Measurements from ENCODE around the gene CPNE7.
"Not testable (repeated sequence)": the region's sequence is repeated elsewhere in the genome, so short reads cannot be mapped to it uniquely, and the experiment has no call there.

The CPNE7 gene

GRCh38 chr16:89621136-89621697 is 45.7 kb downstream of the CPNE7 start:
- no peak for DNase-seq (ENCODE audit: low read depth in 2 of 2, low spot score in 1 of 2)

DNA sequence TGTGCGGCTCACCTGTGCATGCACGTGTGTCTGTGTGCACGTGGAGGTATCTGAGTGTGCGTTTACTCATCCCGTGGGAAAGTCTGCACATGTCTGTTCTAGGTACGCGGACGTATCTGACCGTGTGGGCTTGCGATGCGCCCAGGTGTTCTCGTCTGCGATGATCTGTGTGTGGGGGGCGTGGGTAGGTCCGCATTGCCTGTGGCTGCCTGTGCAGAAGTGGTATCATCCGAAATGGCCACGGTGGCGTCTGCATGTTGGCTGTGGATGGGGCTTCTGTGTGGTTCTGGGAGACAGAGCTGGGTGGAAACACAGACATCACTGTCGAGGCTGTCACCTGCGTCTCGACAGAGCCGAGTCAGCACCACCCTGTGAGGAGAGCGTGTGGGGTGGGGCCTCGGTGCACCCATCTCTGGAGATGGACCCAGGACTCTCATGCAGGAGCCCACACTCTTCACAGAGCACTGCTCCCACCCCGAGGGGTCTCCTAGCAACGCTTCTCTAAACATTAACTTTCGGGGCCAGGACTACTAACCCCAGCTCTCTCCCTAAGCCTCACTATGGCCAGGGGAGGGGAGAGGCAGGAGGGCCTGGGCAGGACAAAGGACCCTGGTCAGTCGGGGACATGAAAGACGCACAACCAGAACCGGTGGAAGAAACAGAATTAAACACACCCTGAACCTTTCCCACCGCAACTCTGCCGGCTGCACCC is 46.3 kb downstream of the CPNE7 start:
- no peak for DNase-seq (ENCODE audit: low read depth in 2 of 2, low spot score in 1 of 2)

DNA sequence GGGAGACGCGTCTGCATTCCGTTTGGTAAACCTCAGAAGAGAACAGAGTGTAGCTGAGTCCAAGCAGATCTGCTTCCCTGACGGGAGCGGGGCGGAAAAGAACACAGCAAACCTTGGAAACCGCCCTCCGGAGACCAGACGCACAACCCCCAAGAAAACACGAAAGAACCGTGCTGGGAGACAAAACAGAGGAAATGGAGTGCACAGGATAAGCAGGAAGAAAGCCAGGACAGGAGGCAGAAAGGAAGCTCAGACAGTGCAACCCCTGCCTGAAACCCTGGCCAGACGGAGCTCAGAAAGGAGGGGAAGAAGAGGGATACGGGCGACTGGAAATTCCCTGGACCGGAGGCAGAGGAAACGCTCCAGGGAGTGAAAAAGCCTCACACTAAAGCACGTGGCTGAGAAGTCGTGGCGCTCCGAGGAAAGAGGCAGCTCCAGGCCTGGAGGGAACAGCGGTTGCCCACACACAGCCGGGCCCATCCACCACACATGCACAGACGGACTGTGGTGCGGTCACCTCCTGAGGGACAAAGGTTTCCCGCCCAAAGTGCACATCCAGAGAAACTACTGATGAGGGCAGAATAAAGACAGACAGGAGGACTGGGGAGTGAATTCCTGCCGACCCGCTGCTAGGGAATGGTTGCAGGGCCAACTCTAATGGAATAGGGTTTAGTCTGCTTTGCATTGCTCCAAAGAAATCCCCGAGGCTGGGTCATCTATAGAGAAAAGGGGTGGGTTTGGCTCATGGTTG is 48.1 kb downstream of the CPNE7 start:
- DNase-seq (ENCODE audit: low read depth in 2 of 2, low spot score in 1 of 2), result no peak

DNA sequence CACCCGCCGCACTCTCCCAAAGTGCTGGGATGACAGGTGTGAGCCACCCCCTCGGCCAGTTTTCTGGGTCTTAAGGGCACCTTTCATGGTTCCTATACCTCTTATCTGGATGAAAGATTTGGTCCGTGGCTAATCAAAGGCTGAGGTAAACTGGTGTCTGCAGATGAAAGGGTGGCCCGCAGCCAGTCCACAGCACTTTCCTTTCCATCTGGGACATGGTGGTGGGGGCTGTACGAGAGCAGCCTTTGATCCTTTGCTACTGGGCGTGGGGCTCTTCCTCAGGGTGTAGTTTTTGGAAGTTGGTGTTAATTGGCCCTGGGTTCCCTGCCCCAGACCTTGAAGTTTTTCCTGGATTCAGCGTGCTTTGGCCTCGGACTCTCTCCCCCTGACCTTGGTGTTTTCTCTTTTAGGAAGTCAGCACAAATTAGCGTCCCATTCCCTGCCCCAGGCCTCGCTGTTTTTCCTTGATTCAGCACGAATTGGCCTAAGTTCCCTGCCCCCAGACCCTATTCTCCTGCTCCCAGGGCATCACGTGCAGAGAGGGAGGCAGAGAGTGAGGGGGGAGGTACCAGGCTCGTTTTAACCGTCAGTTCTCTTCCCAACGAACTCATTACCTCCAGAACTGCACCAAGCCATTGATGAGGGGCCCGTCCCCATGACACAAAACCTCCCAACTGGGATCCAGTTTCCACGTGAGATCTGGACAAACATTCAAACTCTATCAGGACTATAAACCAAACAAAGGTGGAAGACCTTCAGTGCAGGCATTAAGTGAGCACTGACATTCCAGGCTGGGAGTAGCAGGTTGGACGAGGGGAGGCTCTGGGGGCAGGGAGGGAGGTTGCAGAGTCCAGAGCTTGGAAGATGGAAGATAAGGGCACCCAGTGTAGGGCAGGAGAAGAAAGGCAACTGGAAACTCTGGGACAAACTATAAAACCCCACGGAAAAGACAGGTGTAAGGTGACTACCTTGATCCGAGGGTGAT is 49.5 kb downstream of the CPNE7 start:
- DNase-seq (ENCODE audit: low read depth in 2 of 2, low spot score in 1 of 2), result no peak

GRCh38 chr16:89629827-89630610 is 54.5 kb downstream of the CPNE7 start:
- DNase-seq (ENCODE audit: low read depth in 2 of 2, low spot score in 1 of 2), result no peak

DNA sequence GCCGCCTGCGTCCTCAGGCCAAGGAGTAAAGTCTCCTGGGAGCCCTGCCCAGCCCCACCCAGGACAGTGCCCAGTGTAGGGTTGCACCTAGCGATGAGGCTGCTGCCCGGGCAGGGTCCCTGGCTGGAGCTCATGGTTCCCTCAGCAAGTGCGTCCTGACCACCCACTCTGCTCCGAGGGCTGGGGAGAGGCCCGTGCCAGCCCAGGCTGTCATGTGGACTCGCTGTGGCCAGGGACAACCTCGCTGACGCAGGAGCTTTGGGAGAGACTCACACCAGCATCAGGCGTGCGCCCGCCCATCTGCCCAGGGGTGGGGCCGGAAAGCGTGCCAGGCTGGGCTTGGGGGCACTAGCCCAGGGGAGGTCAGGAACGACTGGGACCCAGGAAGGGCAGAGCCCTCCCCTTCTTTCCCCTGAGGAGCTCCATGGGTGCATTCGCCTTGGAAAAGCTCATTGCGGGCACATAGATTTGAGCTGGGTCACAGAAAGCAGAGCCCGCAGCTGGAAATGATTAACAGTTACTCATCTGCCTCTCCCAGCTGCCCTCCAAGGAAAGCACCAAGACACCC is 57.6 kb downstream of the CPNE7 start:
- no peak for DNase-seq (ENCODE audit: low read depth in 2 of 2, low spot score in 1 of 2)

DNA sequence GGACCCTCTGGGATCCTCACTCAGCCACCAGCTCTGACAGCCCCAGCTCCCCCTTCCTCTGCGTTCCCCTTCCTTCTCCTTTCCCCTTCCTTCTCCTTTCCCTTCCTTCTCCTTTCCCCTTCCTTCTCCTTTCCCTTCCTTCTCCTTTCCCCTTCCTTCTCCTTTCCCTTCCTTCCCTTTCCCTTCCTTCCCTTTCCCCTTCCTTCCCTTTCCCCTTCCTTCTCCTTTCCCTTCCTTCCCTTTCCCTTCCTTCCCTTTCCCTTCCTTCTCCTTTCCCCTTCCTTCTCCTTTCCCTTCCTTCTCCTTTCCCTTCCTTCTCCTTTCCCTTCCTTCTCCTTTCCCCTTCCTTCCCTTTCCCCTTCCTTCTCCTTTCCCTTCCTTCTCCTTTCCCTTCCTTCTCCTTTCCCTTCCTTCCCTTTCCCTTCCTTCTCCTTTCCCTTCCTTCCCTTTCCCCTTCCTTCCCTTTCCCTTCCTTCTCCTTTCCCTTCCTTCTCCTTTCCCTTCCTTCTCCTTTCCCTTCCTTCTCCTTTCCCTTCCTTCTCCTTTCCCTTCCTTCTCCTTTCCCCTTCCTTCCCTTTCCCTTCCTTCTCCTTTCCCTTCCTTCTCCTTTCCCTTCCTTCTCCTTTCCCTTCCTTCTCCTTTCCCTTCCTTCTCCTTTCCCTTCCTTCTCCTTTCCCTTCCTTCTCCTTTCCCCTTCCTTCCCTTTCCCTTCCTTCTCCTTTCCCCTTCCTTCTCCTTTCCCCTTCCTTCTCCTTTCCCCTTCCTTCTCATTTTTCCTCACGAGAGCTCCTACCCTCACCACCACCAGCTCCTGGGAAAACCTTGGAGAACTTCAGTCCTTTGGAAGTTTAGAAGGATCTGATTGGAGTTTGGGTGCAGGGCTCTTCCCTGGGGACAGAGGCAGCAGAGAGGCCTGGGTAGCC is 59.2 kb downstream of the CPNE7 start:
- DNase-seq (ENCODE audit: low read depth in 2 of 2, low spot score in 1 of 2), result not testable (repeated sequence)

GRCh38 chr16:89636663-89637062 is 61.1 kb downstream of the CPNE7 start:
- no peak for DNase-seq (ENCODE audit: low read depth in 2 of 2, low spot score in 1 of 2)

GRCh38 chr16:89637379-89637778 is 61.8 kb downstream of the CPNE7 start:
- no peak for DNase-seq (ENCODE audit: low read depth in 2 of 2, low spot score in 1 of 2)

GRCh38 chr16:89638455-89638854 is 62.9 kb downstream of the CPNE7 start:
- DNase-seq (ENCODE audit: low read depth in 2 of 2, low spot score in 1 of 2), result no peak

DNA sequence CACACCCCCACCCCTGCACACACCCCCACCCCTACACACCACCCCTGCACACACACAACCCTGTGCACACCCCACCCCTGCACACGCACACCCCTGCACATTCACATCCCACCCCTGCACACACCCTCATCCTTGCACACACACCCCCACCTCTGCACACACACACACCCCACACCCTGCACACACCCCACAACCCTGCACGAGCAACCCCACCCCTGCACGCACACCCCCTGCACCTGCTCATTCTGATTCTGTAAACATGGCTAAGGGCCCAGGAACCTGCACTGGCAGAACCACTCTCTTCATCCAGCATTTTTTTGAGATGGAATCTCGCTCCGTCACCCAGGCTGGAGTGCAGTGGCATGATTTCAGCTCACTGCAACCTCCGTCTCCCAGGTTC is 63.8 kb downstream of the CPNE7 start:
- DNase-seq (ENCODE audit: low read depth in 2 of 2, low spot score in 1 of 2), result no peak

DNA sequence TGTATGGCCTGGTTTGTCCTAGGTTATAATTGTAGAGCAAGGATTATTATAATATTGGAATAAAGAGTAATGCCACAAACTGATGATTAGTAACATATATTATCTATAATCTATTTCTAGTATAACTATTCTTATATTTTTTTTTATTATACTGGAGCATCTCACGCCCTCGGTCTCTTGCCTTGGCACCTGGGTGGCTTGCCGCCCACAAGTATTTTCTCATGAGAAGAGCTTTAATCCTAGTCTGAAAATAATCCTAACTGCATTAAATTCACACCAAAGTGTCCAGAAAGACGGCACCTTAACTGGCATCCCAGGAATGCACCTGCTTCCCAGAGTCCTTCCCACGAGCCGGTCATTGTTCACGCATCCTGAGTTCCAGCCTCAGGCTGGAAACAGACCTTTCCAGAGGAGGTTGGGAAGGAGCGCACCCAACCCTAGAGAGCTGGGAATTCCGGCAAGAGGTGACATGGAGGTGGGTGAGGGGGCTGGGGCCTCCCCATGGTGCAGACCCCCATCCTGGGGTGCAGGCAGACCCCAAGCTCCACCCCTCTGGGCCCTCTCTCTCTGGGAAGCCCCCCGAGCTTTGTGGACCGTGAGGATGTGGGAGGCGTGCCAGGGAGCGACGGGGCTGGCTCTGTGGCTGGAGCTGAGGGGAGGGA is 66.0 kb downstream of the CPNE7 start:
- no peak for DNase-seq (ENCODE audit: low read depth in 2 of 2, low spot score in 1 of 2)

DNA sequence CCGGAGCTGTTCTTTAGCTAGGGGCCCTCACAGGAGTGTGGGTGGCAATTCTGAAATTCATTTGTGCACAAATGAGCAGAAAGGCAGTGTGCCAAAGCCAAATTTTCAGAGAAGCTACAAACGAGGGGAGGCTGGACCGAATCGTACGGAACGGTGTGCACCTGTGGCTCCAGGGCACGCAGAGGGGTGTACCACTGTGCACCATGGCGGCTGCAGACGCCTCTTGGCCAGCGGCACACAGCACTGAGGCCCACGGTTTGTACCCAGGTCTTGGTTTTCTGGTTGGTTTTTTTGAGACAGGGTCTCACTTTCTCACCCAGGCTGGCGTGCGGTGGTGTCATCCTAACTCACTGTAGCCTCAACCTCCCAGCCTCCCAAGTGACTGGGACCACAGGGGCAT is 67.0 kb downstream of the CPNE7 start:
- no peak for DNase-seq (ENCODE audit: low read depth in 2 of 2, low spot score in 1 of 2)

- no peak for DNase-seq (ENCODE audit: low read depth in 2 of 2, low spot score in 1 of 2)
These were observed 68.3 kb downstream of the CPNE7 start for GRCh38 chr16:89643769-89644300.

GRCh38 chr16:89645122-89645521 is 69.6 kb downstream of the CPNE7 start:
- DNase-seq (ENCODE audit: low read depth in 2 of 2, low spot score in 1 of 2), result no peak

GRCh38 chr16:89646270-89646669 is 70.7 kb downstream of the CPNE7 start:
- no peak for DNase-seq (ENCODE audit: low read depth in 2 of 2, low spot score in 1 of 2)

All from stimulated activated CD8-positive, alpha-beta memory T cell treated with anti-CD3 and anti-CD28 coated beads, Interleukin-4, amount 100 ng/mL, for 4 hours (primary cell).